ENCODE measurements around the gene NDUFB3. TPM values are rescaled to one million over a fixed set of nuclear protein-coding genes. Genes with fewer than 3 reads are reported as not detected.

The NDUFB3 gene
- total RNA-seq, 1 donor from 2014 or later, result 82.3 TPM

- no peaks in the 10 kb centered on the region for H3K9me3 Mint-ChIP-seq (ENCODE audit: unreplicated experiment)
- peaks cover 62% of the 10 kb centered on the region for H3K4me1 Mint-ChIP-seq (ENCODE audit: unreplicated experiment)
- peaks cover 38% of the 10 kb centered on the region for H3K36me3 Mint-ChIP-seq (ENCODE audit: low read depth, unreplicated experiment)
- peak overlapping the region; percentile 28 for H3K27ac Mint-ChIP-seq (ENCODE audit: unreplicated experiment)
- TF ChIP-seq, protein P1, sequence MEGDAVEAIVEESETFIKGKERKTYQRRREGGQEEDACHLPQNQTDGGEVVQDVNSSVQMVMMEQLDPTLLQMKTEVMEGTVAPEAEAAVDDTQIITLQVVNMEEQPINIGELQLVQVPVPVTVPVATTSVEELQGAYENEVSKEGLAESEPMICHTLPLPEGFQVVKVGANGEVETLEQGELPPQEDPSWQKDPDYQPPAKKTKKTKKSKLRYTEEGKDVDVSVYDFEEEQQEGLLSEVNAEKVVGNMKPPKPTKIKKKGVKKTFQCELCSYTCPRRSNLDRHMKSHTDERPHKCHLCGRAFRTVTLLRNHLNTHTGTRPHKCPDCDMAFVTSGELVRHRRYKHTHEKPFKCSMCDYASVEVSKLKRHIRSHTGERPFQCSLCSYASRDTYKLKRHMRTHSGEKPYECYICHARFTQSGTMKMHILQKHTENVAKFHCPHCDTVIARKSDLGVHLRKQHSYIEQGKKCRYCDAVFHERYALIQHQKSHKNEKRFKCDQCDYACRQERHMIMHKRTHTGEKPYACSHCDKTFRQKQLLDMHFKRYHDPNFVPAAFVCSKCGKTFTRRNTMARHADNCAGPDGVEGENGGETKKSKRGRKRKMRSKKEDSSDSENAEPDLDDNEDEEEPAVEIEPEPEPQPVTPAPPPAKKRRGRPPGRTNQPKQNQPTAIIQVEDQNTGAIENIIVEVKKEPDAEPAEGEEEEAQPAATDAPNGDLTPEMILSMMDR (IDR thresholded peaks at IDR 0.05; ENCODE audit: unreplicated experiment), result no peak
- no peaks in the 10 kb centered on the region for H3K27me3 Mint-ChIP-seq (ENCODE audit: unreplicated experiment)
- no peak for DNase-seq (ENCODE audit: low spot score)
- H3K4me3 Mint-ChIP-seq (ENCODE audit: unreplicated experiment), result peak overlapping the region; percentile 93
Observed at GRCh38 chr2:201118961-201119854, 47.4 kb downstream of the NDUFB3 start.

DNA sequence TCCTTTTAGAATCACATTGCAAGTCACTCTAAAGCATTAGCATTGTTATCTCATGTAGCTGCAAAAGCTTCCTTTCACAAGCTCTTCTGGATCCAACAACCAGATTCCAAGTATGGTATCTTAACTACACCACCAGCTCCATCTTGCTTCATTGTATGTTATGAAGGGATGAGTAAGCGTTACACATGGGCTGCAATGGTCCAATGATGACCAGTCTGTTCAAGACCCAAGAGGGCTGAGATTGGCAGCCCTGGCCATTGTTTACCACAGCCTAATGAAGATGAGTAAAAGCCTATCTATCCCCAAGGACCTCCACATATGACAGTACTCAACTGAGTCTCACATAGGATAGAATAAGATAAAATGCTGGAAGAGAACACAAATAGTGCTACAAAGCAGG is 50.5 kb downstream of the NDUFB3 start:
- Mint-ChIP-seq H3K4me1 (ENCODE audit: unreplicated experiment) (peaks cover 72% of the 10 kb centered on the region), H3K27me3 (ENCODE audit: unreplicated experiment) (peaks cover 4% of the 10 kb centered on the region), H3K36me3 (ENCODE audit: low read depth, unreplicated experiment) (peaks cover 44% of the 10 kb centered on the region), H3K27ac (ENCODE audit: unreplicated experiment) (peak overlapping the region; percentile 1), H3K4me3 (ENCODE audit: unreplicated experiment) (peak overlapping the region; percentile 22), H3K9me3 (ENCODE audit: unreplicated experiment) (no peaks in the 10 kb centered on the region)
- DNase-seq (ENCODE audit: low spot score), result no peak
- TF ChIP-seq, protein P1 (IDR thresholded peaks at IDR 0.05; ENCODE audit: unreplicated experiment), result no peak

- H3K4me1 Mint-ChIP-seq (ENCODE audit: unreplicated experiment), result peaks cover 91% of the 10 kb centered on the region
- H3K4me3 Mint-ChIP-seq (ENCODE audit: unreplicated experiment), result peak overlapping the region; percentile 61
Observed at GRCh38 chr2:201126308-201127151, 54.7 kb downstream of the NDUFB3 start.

DNA sequence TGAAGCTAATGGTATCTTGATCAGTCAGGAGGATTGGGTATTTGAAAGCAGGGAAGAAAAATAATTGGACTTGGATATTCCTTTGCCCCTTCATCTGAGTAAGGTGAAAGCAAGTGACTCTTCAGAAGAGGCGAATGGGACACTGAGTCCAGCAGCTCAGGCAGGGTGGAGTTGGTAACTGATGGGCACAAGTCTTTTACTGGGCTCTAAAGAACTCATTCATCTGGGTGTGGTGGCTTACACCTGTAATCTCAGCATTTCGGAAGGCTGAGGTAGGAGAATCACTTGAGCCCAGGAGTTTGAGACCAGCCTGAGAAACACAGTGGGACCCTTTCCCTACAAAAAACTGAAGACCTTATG is 55.3 kb downstream of the NDUFB3 start:
- H3K27me3 Mint-ChIP-seq (ENCODE audit: unreplicated experiment), result peaks cover 8% of the 10 kb centered on the region
- peaks cover 90% of the 10 kb centered on the region for H3K4me1 Mint-ChIP-seq (ENCODE audit: unreplicated experiment)
- peaks cover 35% of the 10 kb centered on the region for H3K36me3 Mint-ChIP-seq (ENCODE audit: low read depth, unreplicated experiment)
- H3K4me3 Mint-ChIP-seq (ENCODE audit: unreplicated experiment), result no peak overlapping the region
- TF ChIP-seq, protein P1 (IDR thresholded peaks at IDR 0.05; ENCODE audit: unreplicated experiment), result no peak
- H3K9me3 Mint-ChIP-seq (ENCODE audit: unreplicated experiment), result no peaks in the 10 kb centered on the region
- peak overlapping the region; percentile 49 for H3K27ac Mint-ChIP-seq (ENCODE audit: unreplicated experiment)
- DNase-seq (ENCODE audit: low spot score), result no peak

More at GRCh38 chr2:201126308-201127151, 54.7 kb downstream of the NDUFB3 start:
- Mint-ChIP-seq H3K27me3 (ENCODE audit: unreplicated experiment) (peaks cover 7% of the 10 kb centered on the region), H3K27ac (ENCODE audit: unreplicated experiment) (peak overlapping the region; percentile 93), H3K9me3 (ENCODE audit: unreplicated experiment) (no peaks in the 10 kb centered on the region), H3K36me3 (ENCODE audit: low read depth, unreplicated experiment) (peaks cover 30% of the 10 kb centered on the region)
- TF ChIP-seq, protein P1 (IDR thresholded peaks at IDR 0.05; ENCODE audit: unreplicated experiment), result no peak
- no peak for DNase-seq (ENCODE audit: low spot score)
